Esophagus muscularis mucosa (tissue), 4 donors: ENCODE results near the gene EOGT. TPM values are rescaled to one million over a fixed set of nuclear protein-coding genes. Genes with fewer than 3 reads are reported as not detected.
A peak's percentile ranks its signal among the peaks of the same experiment; 100 is the strongest.

ENCODE experiments used
- DNase-seq: peaks from one replicate; pipeline ENCODE4 v3.0.0-alpha.2; 2017; ENCODE audit errors: extremely low spot score
- H3K27ac ChIP-seq, 4 donors: fragments of 200-600 bp; sonication (generic); replicated peaks in 1 of 4; 1 replicate in 3 of 4; 2 replicates in 1 of 4; pipeline ENCODE4 v1.5.1; 2016 to 2019; ENCODE audit warnings: mild to moderate bottlenecking in 1 of 4
- H3K27me3 ChIP-seq, 4 donors: fragments of 200-600 bp; sonication (generic); one replicate each; pipeline versions ENCODE4 v1.5.1 to v1.6.0; 2016 to 2019
- H3K36me3 ChIP-seq, 4 donors: fragments of 200-600 bp; sonication (generic); one replicate each; pipeline ENCODE4 v1.5.1; 2016 to 2019
- H3K4me1 ChIP-seq, 4 donors: fragments of 200-600 bp; sonication (generic); one replicate each; pipeline ENCODE4 v1.5.1; 2016 to 2019
- H3K4me3 ChIP-seq, 4 donors: fragments of 200-600 bp; sonication (generic); 1 replicate in 2 of 4; 2 replicates in 2 of 4; pipeline ENCODE4 v1.5.1; 2016 to 2019; ENCODE audit warnings: mild to moderate bottlenecking in 4 of 4, moderate library complexity in 1 of 4
- H3K9me3 ChIP-seq, 4 donors: fragments of 200-600 bp; sonication (generic); 1 replicate in 3 of 4; 2 replicates in 1 of 4; pipeline ENCODE4 v1.5.1; 2016 to 2019
- EP300 ChIP-seq: sonication (generic); formaldehyde crosslinking; IDR thresholded peaks from one replicate; pipeline ENCODE4 v1.6.1; 2017; ENCODE audit warnings: antibody characterized with exemption
- POLR2A ChIP-seq: fragments of 450-650 bp; IDR thresholded peaks from one replicate; pipeline ENCODE4 v1.6.1; 2017; ENCODE audit warnings: antibody characterized with exemption, moderate library complexity, mild to moderate bottlenecking, low read depth
- POLR2AphosphoS5 ChIP-seq, 2 donors: sonication (generic); formaldehyde crosslinking; IDR thresholded peaks; one replicate each; pipeline ENCODE4 v1.6.1; 2017; ENCODE audit warnings: antibody characterized with exemption in 2 of 2
- WGBS: methylation state at CpG from one replicate; pipeline ENCODE4 v1.1.5; 2018; 5-methylcytosine and 5-hydroxymethylcytosine counted together
- intact Hi-C: fragments of 100-400 bp; cut with DNase I; formaldehyde crosslinking; loops from one replicate; pipeline ENCODE4 v1.15.1; 2023
- total RNA-seq, 4 donors: library from RNA; depleted of rRNA; stranded (reverse); fragments of >200 nt; gene quantifications; one replicate each; pipeline versions ENCODE4 v1.1.0 to v1.2.1, GENCODE V29; 2016
- TF ChIP-seq, protein P1 (sequence below), 3 experiments: fragments of 200-600 bp in 2 of 3; fragments of 450-650 bp in 1 of 3; sonication (generic) in 2 of 3; IDR thresholded peaks; one replicate each; pipeline ENCODE4 v1.5.1; 2017 to 2019; ENCODE audit warnings: antibody characterized with exemption in 3 of 3, mild to moderate bottlenecking in 2 of 3, moderate library complexity in 1 of 3

The EOGT gene
- total RNA-seq, 4 donors from 2014 or later, result 96.5 to 129 (median 111) TPM

DNA sequence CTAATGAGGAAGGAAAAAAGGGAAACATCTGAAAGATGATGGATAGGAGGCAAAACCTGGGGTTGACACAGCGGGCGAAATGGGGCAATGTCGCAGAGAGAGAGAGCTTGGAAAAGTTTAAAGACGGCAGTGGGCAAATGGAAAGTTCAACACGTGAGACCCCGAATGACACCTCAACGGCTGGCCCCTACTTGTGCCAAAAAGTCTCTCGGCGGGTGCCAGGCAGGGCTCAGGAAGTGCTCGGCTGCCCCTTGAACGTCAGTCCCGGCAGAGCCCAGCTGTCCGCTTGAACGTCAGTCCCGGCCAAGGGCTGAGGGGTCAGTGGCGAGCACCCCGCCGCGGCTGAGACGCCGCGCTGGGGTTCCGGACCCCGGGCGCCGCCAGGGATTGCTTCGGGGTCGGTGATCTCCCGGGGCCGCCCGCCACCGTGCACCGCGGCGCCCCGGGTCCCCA is 658 bp downstream of the EOGT start:
- no peaks in the 10 kb centered on the region for H3K27me3 ChIP-seq
- peak overlapping the region; percentile 98 to 99 (median 98) for H3K27ac ChIP-seq
- intact Hi-C loops, result loop anchor here (5.0 kb wide), 1 partner anchor 39 kb away; the partner anchor contains the start of gene TMF1
- no peaks in the 10 kb centered on the region for H3K9me3 ChIP-seq
- DNase-seq, result no peak
- peaks cover 31 to 70% (median 61%) of the 10 kb centered on the region in 4 donors for H3K4me1 ChIP-seq
- WGBS, result 4% methylated on average over 12 of the region's 36 CpGs
- H3K4me3 ChIP-seq, result peak overlapping the region; percentile 84 to 87 (median 86)
- H3K36me3 ChIP-seq, result peaks cover 0 to 21% (median 10%) of the 10 kb centered on the region in 4 donors
- TF ChIP-seq POLR2AphosphoS5 (IDR thresholded peaks at IDR 0.05) (peak in 1 of 2 donors; percentile 3), POLR2A (peak; percentile 17), EP300 (no peak)
- TF ChIP-seq, protein P1, sequence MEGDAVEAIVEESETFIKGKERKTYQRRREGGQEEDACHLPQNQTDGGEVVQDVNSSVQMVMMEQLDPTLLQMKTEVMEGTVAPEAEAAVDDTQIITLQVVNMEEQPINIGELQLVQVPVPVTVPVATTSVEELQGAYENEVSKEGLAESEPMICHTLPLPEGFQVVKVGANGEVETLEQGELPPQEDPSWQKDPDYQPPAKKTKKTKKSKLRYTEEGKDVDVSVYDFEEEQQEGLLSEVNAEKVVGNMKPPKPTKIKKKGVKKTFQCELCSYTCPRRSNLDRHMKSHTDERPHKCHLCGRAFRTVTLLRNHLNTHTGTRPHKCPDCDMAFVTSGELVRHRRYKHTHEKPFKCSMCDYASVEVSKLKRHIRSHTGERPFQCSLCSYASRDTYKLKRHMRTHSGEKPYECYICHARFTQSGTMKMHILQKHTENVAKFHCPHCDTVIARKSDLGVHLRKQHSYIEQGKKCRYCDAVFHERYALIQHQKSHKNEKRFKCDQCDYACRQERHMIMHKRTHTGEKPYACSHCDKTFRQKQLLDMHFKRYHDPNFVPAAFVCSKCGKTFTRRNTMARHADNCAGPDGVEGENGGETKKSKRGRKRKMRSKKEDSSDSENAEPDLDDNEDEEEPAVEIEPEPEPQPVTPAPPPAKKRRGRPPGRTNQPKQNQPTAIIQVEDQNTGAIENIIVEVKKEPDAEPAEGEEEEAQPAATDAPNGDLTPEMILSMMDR (IDR thresholded peaks at IDR 0.05), result peak in 1 of 3 experiments; percentile 32

DNA sequence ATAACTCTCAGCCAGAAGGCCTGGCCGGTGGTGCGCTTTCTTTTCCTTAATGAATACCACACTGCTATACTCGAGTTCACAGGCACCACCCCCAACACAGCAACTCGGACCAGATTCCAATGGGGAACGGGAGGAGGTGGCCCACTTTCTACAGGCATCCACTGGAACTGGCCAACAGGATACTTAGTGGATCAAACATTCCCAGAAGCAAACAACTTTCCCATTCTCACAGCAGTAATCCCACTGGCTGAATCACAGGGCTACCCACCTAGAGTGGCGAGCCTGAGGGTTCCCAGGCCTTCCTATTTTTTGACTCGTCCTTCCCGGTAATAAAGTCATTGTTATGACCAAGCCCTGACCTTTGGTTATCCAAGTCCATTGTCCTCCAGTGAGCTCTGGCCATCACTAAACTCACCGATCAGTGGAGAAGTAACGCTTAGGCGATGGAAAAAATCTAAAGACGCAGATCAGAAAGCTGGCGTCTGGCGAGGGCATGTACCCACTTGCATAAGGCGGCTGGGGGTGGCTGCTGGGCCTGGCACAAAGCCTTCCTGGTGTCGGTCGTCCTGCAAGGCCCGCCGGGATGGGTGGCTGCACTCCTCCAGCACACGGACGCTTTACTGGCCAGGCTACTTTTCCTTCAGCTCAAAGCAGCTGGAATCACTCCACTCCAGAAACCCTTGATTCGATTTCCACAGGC is 1.2 kb downstream of the EOGT start:
- TF ChIP-seq EP300 (peak; percentile 77), POLR2A (no peak)
- TF ChIP-seq, protein P1 (IDR thresholded peaks at IDR 0.05), result no peak
- Histone ChIP-seq H3K4me3 (peak overlapping the region; percentile 84 to 87 (median 86)), H3K36me3 (peaks cover 0 to 27% (median 16%) of the 10 kb centered on the region in 4 donors), H3K27ac (peak overlapping the region; percentile 98 to 99 (median 98)), H3K27me3 (no peaks in the 10 kb centered on the region), H3K9me3 (no peaks in the 10 kb centered on the region), H3K4me1 (peaks cover 31 to 73% (median 63%) of the 10 kb centered on the region in 4 donors)
- WGBS, result 28% methylated on average over 22 of the region's 22 CpGs
- intact Hi-C loops, result loop anchor here (5.0 kb wide), 1 partner anchor 40 kb away; the partner anchor contains the start of gene TMF1
- DNase-seq, result no peak

DNA sequence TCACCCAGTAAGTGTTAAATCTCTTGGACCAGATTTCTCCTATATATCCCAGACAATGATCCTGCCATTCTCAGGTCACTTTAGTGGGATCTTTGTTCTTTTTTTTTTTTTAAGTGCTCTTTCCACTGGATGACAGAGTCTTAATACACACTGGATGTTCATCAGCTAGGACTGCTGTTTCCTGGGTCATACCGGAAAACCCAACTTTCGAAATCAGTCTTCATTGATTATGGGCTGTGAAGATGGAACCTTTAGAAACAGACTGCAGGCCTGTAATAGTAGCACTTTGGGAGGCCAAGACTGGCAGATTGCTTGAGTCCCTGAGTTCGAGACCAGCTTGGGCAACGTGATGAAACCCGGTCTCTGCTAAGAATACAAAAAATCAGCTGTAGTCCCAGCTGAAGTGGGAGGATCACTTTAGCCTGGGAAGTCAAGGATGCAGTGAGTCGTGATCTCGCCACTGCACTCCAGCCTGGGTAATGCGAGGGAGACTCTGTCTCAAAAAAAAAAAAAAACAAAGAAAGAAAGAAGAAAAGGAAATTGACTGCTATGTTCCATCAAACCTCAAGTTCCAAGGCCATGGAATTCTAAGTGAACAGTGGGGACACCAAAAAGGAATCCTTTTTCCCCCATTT is 2.3 kb downstream of the EOGT start:
- intact Hi-C loops, result loop anchor here (5.0 kb wide), 1 partner anchor 41 kb away; the partner anchor contains the start of gene TMF1
- TF ChIP-seq, protein P1 (IDR thresholded peaks at IDR 0.05), result no peak
- no peak for TF ChIP-seq POLR2A
- TF ChIP-seq POLR2AphosphoS5 (IDR thresholded peaks at IDR 0.05), result no peak
- TF ChIP-seq EP300, result no peak
- DNase-seq, result no peak
- WGBS, result 92% methylated on average over 8 of the region's 8 CpGs
- H3K9me3 ChIP-seq, result no peaks in the 10 kb centered on the region
- no peaks in the 10 kb centered on the region for H3K27me3 ChIP-seq
- H3K27ac ChIP-seq, result peak overlapping the region; percentile 98 to 99 (median 98)
- H3K4me1 ChIP-seq, result peaks cover 31 to 76% (median 63%) of the 10 kb centered on the region in 4 donors
- peaks cover 7 to 38% (median 23%) of the 10 kb centered on the region in 4 donors for H3K36me3 ChIP-seq
- H3K4me3 ChIP-seq, result peak overlapping the region; percentile 84 to 87 (median 86)

DNA sequence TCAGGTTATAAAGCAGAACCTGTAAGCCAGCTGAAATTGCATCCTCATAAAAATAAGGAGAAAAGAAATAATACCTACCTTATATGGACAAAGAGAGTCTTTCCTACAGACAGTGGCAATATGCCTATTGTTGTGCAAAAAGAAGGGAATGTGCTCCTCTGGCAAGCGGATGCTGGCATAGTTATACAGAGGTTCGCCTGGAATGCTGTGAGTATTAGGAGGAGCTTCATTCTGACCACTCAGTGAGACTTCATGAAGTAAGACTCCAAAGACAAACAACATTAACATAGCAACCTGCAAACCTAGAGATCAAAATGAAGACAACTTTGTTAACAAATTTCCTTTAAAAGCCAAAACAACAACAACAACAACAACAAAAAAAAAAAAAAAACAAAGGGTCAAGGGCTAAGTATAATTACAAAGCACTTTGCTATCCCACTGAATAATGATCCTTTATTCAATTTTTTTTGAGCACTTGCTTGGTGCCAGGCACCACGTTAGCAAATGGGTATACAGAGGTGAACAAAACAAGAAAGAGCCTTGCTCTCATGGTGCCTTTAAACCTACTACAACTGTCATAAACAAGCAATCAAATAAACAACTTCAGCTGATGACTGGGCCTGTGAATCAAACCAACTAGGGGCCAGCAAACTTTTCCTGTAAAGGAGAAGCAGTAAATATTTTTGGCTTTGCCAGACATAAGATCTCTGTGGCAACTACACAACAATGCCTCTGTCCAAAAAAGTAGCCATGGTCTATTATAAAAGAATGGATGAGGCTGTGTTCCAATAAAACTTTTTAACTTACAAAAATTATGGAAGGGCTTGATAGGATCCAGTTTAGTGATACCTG is 3.7 kb downstream of the EOGT start:
- Histone ChIP-seq H3K36me3 (peaks cover 16 to 50% (median 34%) of the 10 kb centered on the region in 4 donors), H3K27me3 (no peaks in the 10 kb centered on the region), H3K27ac (peak overlapping the region; percentile 98 to 99 (median 98)), H3K9me3 (no peaks in the 10 kb centered on the region), H3K4me1 (peaks cover 30 to 80% (median 59%) of the 10 kb centered on the region in 4 donors), H3K4me3 (peak overlapping the region in 2 of 4 donors; percentile 2 to 11)
- TF ChIP-seq, protein P1 (IDR thresholded peaks at IDR 0.05), result no peak
- TF ChIP-seq POLR2AphosphoS5 (IDR thresholded peaks at IDR 0.05), result peak; percentile 26 to 67
- DNase-seq, result no peak
- intact Hi-C loops, result loop anchor here (5.0 kb wide), 1 partner anchor 43 kb away; the partner anchor contains the start of gene TMF1
- WGBS, result 49% methylated on average over 3 of the region's 3 CpGs
